Kidney epithelial cell (primary cell): ENCODE data around the gene IQCF5. TPM values are rescaled to one million over a fixed set of nuclear protein-coding genes. Genes with fewer than 3 reads are reported as not detected.

Experiments used
- DNase-seq: peaks from one replicate; pipeline ENCODE4 v3.0.0-alpha.2; 2010; ENCODE audit warnings: low read depth
- H3K27me3 ChIP-seq: 2 replicates; pipeline ENCODE4 v1.6.0; 2011; ENCODE audit warnings: low read length; ENCODE audit not compliant: control insufficient read depth, insufficient read depth
- H3K36me3 ChIP-seq: 2 replicates; pipeline ENCODE4 v1.5.1; 2011; ENCODE audit warnings: low read length; ENCODE audit not compliant: control insufficient read depth, insufficient read depth
- H3K4me3 ChIP-seq: 2 replicates; pipeline ENCODE4 v1.5.1; 2011; ENCODE audit warnings: low read depth, mild to moderate bottlenecking, control low read depth, low read length
- total RNA-seq: library from RNA; depleted of rRNA; stranded (reverse); fragments of >200 nt; gene quantifications from 2 replicates; pipeline ENCODE4 v1.2.3, GENCODE V29; 2015
- TF ChIP-seq, protein P1 (sequence below): IDR thresholded peaks from 2 replicates; pipeline ENCODE4 v1.5.1; 2011; ENCODE audit warnings: mild to moderate bottlenecking, moderate library complexity, low read length, control low read depth, inconsistent platforms; ENCODE audit not compliant: insufficient read depth, poor library complexity, severe bottlenecking

Gene IQCF5
- total RNA-seq, 1 donor from 2014 or later = not detected

DNA sequence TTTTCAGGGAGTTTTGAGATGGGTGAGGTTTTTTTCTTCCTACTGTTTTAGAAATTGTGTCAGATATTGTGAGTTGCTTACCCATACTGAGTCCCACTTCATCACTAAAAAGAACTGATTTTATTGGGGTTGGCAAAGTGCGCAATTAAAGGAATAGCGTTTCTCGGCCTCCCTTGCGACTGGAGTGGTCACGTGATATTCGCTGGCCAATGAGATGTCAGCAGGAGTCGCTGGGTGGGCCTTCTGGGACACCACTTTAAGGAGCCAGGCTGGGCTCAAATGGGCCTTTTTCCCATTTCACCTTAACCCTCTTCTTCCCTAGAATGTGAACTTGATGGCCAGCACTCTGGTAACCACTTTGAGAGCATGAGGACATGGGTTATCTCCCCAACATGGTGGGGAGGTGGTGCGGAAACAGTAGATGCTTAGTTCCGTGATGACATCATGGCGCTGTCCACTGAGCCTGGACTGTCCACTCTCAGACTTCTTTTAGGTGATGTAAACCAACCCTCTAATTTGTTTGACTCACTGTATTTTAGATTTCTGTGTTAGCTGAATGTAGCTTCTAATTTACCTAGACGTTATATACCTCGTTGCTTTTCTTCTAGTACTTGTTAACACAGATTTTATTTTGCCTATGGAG, 13.2 kb upstream of the IQCF5 start:
- no peak for DNase-seq
- Histone ChIP-seq H3K27me3 (no peaks in the 10 kb centered on the region), H3K4me3 (no peak overlapping the region), H3K36me3 (no peaks in the 10 kb centered on the region)
- TF ChIP-seq, protein P1, sequence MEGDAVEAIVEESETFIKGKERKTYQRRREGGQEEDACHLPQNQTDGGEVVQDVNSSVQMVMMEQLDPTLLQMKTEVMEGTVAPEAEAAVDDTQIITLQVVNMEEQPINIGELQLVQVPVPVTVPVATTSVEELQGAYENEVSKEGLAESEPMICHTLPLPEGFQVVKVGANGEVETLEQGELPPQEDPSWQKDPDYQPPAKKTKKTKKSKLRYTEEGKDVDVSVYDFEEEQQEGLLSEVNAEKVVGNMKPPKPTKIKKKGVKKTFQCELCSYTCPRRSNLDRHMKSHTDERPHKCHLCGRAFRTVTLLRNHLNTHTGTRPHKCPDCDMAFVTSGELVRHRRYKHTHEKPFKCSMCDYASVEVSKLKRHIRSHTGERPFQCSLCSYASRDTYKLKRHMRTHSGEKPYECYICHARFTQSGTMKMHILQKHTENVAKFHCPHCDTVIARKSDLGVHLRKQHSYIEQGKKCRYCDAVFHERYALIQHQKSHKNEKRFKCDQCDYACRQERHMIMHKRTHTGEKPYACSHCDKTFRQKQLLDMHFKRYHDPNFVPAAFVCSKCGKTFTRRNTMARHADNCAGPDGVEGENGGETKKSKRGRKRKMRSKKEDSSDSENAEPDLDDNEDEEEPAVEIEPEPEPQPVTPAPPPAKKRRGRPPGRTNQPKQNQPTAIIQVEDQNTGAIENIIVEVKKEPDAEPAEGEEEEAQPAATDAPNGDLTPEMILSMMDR = no peak

DNA sequence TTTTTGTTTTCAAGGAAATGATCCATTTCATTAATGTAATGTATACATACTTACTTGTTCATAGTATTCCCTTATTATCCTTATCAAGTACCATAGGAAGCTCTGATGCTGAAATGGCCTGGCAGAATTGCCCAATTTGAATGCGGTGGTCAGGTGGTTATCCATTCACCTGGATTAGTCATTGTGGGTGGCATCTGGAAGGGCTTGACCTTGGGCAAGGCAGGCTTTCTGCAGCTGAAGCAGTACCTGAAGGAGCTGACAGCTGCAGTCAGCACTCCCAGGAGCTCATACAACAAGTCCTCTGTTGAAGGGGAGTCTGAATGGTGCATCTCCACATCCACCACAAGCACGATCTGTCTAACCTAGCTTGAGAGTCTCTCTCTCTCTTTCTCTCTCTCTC, 12.2 kb upstream of the IQCF5 start:
- Histone ChIP-seq H3K4me3 (no peak overlapping the region), H3K27me3 (no peaks in the 10 kb centered on the region), H3K36me3 (no peaks in the 10 kb centered on the region)
- TF ChIP-seq, protein P1 = no peak
- peak; percentile 34 for DNase-seq

DNA sequence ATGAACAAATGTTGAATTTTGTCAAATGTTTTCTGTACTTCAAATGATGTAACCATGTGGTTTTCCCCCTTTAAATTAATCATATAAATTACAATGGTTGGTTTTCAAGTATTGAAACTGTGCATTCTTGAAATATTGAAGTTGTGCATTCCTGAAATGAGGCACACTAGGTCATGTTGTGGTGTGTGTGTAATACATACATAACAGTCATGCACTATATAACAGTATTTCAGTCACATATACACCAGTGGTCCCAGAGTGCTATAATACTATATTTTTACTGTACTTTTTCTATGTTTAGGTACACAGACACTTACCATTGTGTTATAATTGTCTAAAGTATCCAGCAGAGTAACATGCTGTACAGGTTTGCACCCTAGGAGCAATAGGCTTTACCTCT, 11.0 kb upstream of the IQCF5 start:
- Histone ChIP-seq H3K27me3 (no peaks in the 10 kb centered on the region), H3K36me3 (no peaks in the 10 kb centered on the region), H3K4me3 (no peak overlapping the region)
- DNase-seq = no peak
- TF ChIP-seq, protein P1 = no peak

DNA sequence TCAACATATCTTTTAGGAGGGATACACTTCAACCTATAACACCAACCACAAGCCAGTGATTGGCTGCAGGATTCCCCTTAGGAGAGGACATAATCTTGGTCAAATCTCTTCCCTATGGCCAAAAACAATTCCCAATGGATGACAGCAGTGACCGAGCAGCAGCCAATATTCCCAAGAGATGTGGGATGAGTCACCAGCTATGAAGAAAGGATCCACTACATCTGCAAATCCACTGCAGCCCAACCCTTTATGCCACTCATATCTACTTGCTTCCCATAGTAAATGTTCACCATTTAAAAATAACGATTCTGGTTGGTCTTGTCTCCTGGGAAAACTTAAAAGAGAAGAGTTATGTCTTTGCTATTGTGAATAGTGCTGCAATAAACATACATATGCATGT, 4.5 kb upstream of the IQCF5 start:
- Histone ChIP-seq H3K4me3 (no peak overlapping the region), H3K36me3 (no peaks in the 10 kb centered on the region), H3K27me3 (no peaks in the 10 kb centered on the region)
- DNase-seq = no peak
- TF ChIP-seq, protein P1 = no peak

DNA sequence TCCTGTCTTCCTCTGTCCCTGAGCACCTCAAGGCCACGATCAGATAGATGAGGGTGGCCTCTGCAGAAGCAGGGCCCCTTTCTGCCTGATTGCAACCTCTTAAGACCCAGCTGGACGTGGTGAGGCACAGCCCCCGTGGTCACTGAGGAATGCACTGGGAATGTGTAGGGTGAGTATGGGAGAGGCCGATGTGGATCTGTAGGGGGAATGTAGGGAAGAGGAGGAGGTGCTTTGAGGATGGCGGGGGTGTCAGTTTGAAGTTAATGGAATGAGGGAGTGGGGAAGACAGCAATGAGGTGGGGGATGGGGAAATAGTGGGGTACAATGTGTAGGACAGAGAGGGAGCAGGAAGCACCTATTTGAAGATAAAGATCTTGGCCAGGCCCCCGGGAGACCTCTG, 785 bp upstream of the IQCF5 start:
- H3K4me3 ChIP-seq = no peak overlapping the region
- TF ChIP-seq, protein P1 = no peak
- DNase-seq = no peak

DNA sequence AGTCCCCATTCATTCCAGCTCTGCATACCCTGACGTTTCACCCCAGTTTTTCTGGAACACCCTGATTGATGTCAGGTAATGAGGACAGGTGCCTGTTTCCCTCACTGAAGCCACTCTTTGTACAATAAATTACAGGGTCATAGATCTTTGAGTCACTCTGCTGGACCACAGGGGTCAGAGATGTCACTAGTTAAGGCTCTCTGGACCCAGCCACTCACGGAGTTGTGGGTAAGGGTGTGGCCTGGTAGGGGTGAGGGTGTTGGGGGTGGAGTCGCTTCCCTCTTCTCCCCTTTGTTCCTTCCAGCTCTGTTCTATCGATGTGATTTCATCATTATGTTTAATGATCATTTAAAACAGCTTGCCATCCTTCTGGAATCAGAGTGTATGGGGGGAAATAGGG, 512 bp downstream of the IQCF5 start:
- no peak for DNase-seq
- Histone ChIP-seq H3K4me3 (no peak overlapping the region), H3K36me3 (no peaks in the 10 kb centered on the region), H3K27me3 (peaks cover 3% of the 10 kb centered on the region)
- TF ChIP-seq, protein P1 = no peak

More for the DNA sequence above, 785 bp upstream of the IQCF5 start:
- peaks cover 3% of the 10 kb centered on the region for H3K27me3 ChIP-seq
- no peaks in the 10 kb centered on the region for H3K36me3 ChIP-seq
